HG03108 (cell line): ENCODE data around the gene PDE4B.
"Not testable (repeated sequence)": the region's sequence is repeated elsewhere in the genome, so short reads cannot be mapped to it uniquely, and the experiment has no call there.

Experiments used
- ATAC-seq: cut with Tn5 transposase; IDR thresholded peaks from one replicate; pipeline ENCODE4 v1.9.1; 2021; ENCODE audit warnings: moderate library complexity; ENCODE audit not compliant: unreplicated experiment

Gene PDE4B

DNA sequence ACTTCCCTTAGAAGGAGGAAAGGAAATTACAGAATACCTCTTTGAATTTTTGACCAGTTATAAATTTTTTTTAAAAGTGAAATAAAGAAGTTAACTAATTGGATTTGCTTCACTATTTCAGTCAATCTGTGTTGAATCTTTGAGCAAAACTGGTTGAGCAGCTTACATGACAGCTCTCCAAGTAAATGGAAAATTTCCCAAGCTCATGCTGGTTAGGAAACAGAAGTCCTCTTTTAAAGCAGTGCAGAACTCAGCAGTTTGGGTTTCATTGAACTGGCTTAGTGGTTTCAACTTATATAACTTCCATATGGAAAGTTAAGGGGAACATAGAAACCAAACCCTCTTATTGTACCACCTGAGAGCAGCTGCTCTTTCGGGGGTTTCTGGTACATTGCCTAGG, 250.5 kb downstream of the PDE4B start:
- no peak for ATAC-seq

DNA sequence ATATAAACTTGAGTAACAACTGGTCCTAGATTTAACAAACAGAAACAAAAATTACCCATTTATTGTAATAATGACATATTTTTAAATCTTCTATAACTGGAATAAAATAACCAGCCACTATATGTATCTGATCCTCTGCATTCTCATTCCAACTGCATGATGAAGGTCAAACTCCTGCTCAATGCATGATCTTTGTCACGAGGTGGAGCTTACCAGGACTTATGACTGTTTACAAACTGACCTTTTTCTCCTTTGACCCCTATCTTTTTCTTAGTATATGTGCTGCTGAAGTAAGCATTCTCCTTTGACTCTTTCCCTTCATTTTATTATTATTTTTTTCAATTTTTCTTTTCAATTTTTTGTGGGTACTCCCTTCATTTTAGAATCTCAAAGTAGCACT, 252.2 kb downstream of the PDE4B start:
- no peak for ATAC-seq

DNA sequence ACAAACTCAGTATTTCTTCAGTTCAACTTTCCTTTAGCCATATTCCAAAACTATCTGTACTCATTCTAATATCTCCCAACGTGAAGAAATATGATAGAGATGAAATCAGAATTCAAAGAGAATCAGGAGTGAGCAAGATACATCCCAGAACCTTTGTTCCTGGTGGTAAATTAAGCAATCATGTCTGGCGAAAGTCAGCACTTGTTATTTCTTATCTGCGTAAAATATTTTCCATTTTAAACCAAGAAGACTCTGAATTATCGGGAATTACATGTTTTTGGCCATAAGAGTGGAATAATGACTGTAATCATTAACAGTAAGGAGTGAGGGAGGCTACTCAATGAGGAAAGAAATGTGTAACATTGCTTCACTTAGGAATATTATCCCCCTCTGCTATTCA, 253.7 kb downstream of the PDE4B start:
- no peak for ATAC-seq

GRCh38 chr1:66048011-66048410, 255.3 kb downstream of the PDE4B start:
- no peak for ATAC-seq

DNA sequence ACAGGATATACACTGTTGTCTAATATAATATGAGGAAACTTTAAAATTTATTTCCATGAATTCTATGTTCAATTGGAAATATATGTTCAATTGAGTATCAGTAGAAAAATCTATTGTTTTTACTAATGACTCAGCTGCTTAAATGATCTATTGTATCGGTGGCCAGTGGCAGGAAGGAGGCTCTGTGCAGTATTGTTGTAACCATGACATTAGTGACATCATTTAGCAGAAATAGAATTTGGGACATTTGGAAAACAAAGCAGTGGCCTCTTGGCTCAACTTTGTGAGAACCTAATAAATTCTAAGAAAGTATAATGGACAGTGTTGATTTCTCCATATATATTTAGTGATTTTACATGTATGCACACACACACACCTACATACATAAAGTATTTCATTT, 257.4 kb downstream of the PDE4B start:
- no peak for ATAC-seq

DNA sequence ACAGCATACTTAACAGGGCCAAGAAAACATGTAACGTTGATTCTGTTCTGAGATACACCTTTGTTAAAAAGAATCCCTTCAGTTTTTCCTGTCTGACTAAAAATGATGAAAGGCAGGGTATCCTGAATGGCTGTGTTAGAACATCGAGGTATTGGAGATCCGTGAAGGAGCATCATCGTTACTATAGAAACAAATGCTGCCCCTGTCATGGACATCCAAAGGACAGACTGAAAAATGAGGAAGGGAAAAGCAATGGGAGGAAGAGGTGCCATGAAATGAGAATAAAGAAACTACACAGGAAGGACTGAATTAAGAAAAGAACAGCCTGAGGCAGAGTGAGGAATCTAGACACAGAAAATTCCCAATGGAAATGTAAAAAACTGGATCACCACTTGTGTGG, 257.9 kb downstream of the PDE4B start:
- ATAC-seq = no peak

DNA sequence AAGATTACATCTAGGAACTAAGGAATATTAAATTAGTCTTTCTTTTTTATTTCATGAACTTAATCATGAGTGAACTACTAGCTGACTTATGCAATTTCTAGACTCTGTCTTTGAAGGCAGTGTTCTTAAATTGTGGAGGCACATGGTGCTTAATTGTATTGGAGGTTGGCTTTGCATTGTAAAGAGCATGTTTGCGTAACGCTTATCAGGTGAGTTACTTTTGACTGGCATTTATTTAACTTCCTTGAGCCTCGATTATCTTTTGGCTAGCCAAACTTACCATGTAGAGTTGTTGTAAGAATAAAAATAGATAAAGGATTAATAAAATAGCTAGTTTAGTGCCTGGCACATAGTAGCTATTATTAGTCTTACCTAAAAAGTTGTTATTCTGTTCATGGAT, 262.4 kb downstream of the PDE4B start:
- no peak for ATAC-seq

GRCh38 chr1:66057448-66057847, 264.8 kb downstream of the PDE4B start:
- ATAC-seq = not testable (repeated sequence)

DNA sequence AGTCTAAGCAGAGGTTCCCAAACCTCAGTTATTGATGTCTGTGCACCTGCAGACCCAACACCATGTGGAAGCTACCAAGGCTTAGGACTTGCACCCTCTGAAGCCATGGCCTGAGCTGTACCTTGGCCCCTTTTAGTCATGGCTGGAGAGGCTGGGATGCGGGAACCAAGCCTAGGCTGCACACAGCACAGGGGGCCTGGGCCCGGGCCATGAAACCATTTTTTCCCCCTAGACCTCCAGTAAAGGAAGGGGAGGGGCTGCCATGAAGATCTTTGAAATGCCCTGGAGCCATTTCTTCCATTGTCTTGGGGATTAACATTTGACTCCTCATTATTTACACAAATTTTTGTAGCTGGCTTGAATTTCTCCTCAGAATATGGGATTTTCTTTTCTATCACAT, 265.9 kb downstream of the PDE4B start:
- no peak for ATAC-seq

DNA sequence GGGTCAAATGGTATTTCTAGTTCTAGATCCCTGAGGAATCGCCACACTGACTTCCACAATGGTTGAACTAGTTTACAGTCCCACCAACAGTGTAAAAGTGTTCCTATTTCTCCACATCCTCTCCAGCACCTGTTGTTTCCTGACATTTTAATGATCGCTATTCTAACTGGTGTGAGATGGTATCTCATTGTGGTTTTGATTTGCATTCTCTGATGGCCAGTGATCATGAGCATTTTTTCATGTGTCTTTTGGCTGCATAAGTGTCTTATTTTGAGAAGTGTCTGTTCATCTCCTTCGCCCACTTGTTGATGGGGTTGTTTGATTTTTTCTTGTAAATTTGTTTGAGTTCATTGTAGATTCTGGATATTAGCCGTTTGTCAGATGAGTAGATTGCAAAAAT, 274.5 kb downstream of the PDE4B start:
- ATAC-seq = not testable (repeated sequence)

- ATAC-seq = no peak
Measured at GRCh38 chr1:66069976-66070876, 277.5 kb downstream of the PDE4B start.

DNA sequence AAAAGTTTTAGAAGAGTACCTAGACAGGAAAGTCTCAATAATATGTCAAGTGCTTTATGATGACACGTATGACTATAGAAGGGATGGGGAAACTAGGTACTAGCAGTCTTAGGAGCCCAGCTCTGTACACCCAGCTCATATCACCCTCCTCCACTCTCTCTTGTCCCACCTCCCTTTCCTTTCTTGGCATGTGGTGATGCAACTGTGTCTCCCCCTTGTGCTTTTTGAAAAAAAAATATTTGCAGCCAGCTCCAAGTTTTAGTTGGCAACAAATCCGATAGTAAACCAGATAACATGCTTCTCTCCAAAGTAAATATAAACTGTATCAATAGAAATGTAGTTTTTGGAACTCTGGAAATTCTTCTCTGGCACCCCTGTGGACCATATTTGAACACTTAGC, 280.7 kb downstream of the PDE4B start:
- ATAC-seq = no peak

- ATAC-seq = no peak
Measured at GRCh38 chr1:66074147-66074546, 281.5 kb downstream of the PDE4B start.

GRCh38 chr1:66078412-66078811, 285.7 kb downstream of the PDE4B start:
- no peak for ATAC-seq

DNA sequence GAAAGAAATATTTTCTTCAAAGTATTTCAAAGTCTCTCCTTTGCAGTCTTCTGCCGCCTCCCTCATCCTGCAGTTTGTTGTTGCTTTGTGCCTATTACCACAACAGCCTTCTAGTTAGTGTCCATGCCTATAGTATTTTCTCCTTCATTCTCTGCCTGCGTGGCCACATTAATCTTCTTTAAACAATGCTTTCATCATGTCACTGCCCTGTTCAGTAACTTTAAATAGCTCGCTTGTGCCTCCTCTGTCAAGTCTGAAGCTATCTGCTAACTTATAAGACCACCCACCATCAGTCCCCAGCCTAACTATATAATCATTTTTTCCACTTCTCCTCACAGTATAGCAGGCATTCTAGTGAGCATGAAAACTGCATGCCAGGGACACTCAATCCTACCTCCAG, 290.3 kb downstream of the PDE4B start:
- no peak for ATAC-seq

DNA sequence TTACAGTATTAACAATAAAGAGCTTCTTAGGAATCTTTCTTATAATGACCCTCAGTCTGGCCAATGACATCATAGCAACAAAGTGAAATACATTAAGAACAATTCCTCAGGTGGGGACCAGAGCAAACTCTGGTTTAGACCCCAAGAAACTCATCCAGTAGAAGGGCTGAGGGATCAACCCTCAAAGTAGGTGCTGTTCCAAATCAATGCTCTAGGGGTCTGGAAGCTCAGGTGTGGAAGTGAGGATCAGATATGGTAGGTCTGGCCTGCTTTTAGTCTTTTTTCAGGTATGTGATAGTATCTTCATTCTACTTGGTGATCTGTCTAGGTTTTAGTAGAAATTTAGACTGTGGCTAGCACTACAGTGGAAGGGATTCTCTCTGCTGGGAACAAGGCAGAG, 291.7 kb downstream of the PDE4B start:
- no peak for ATAC-seq

DNA sequence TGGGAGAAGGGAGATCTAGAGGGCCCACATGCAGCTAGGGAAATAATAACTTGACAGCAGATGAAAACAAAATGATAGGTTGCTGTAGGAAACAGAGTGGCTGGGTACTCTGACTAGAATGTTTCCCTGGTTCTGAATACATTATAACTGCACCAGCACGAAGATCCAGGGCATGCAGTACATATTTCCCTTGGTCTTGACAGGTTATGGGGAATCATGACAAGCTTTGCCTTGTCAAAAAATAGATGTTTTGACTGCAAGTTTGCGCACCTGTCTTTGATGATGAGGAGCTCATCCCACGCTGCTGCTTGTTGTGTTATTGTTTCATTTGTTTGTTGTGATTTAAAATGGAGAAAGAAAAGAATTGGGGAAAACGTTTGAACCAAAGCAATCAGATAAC, 292.9 kb downstream of the PDE4B start:
- ATAC-seq = no peak

GRCh38 chr1:66088787-66089186, 296.1 kb downstream of the PDE4B start:
- no peak for ATAC-seq

GRCh38 chr1:66090859-66091457, 298.3 kb downstream of the PDE4B start:
- ATAC-seq = no peak

GRCh38 chr1:66095190-66095589, 302.5 kb downstream of the PDE4B start:
- ATAC-seq = no peak

DNA sequence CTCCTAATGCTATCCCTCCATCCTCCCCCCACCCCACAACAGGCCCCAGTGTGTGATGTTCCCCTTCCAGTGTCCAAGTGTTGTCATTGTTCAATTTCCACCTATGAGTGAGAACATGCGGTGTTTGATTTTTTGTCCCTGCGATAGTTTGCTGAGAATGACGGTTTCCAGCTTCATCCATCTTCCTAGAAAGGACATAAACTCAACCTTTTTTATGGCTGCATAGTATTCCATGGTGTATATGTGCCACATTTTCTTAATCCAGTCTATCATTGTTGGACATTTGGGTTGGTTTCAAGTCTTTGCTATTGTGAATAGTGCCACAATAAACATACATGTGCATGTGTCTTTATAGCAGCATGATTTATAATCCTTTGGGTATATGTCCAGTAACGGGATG, 308.3 kb downstream of the PDE4B start:
- ATAC-seq = not testable (repeated sequence)

- not testable (repeated sequence) for ATAC-seq
Measured at GRCh38 chr1:66104076-66104475, 311.4 kb downstream of the PDE4B start.

GRCh38 chr1:66108624-66109023, 315.9 kb downstream of the PDE4B start:
- ATAC-seq = no peak
